DMS114 treated with DMSO at 0.1 percent for 48 hours (cell line): Measurements from ENCODE around the gene KCNQ1OT1.

ENCODE experiments used
- DNase-seq: peaks from one replicate; lab custom pipeline; 2025; ENCODE audit not compliant: unreplicated experiment; lab: John Stamatoyannopoulos, UW

KCNQ1OT1 gene

DNA sequence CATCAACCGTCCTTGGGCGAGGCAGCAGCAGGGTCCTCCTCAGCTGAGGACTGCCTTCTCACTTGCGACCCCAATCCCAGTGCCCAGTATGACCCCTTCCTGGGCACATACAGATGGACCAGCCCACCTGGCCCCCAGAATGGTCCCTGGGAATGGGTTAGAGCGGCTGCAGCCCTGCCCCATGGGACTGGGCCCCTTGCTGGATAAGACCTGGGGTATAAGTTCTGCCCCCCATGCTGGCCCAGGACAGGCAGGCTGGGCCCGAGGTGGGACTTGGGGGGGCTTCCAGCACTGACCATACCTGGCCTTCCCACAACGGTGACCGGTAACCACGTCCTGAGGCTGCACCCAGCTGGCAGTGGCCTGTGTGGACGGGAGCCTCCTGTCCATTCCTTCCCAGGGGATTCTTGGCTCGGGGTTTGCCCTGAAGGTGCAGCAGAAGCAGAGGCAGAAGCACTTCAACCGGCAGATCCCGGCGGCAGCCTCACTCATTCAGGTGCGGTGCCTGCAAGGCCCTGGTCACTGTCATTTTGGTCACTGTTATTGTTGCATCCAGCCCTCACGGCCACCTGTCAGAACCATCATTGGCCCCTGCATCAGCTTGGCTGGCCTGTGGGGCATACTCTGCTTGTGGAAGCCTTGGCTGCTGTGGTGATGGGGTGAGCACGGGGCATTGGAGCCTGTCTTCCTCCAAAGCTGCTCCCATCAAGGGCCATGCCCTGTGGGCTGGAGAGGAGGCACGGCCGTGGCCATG is 114.8 kb downstream of the KCNQ1OT1 start:
- DNase-seq = no peak

DNA sequence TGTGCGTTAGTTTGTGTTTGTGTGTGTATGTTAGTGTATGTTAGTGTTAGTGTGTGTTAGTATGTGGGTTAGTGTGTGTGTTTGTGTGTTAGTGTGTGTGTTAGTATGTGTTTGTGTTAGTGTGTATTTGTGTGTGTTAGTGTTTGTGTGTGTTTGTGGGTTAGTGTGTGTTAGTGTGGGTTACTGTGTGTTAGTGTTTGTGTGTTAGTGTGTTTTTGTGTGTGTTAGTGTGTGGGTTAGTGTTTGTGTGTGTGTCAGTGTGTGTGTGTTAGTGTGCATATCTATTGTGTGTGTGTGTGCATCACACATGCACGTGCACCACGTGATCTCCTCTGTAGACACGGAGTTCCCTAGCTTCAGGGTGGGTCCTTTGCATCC is 115.4 kb downstream of the KCNQ1OT1 start:
- DNase-seq = no peak

DNA sequence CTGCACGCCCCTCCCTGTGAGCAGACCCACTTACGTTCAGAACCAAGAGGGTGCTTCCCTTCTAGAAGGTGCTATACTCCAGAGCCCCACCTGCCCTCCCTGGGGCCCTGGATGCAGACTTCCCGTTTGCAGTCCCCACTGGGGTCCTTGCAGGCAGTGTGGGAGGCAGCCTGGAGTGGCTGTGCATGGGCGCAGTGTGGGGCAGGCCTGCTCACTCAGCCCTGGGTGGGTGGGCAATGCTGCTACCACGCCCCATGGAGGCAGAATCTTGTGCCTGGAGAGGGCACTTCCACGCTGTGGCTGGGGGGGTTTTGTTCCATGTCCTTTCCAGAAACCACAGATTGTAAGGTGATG is 116.2 kb downstream of the KCNQ1OT1 start:
- no peak for DNase-seq

DNA sequence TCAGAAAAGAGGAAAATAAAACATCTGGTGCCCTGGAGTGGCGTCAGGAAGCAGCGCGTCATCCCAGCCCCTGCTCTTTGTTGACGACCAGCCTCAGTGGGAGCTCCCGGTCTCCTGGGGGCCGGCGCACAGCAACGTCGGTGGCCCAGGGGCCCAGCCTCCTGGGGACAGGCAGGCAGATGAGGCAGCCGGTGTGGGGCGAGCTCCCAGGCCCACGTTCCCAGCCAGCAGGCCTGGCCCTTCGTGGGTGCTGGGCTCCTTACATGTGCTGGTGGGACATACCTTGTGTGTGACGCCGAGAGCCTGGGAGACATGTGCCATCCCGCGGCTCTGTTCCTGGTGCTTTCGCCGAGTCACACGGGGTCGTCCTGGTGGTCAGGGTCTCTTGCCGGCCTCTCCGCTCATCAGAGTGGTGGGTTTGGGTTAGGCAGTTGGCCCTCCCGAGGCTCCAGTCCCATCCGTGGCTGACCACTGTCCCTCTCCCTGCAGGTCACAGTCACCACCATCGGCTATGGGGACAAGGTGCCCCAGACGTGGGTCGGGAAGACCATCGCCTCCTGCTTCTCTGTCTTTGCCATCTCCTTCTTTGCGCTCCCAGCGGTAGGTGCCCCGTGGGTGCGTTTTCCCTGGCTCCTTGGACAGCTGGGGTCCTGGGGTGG is 116.7 kb downstream of the KCNQ1OT1 start:
- DNase-seq = no peak

DNA sequence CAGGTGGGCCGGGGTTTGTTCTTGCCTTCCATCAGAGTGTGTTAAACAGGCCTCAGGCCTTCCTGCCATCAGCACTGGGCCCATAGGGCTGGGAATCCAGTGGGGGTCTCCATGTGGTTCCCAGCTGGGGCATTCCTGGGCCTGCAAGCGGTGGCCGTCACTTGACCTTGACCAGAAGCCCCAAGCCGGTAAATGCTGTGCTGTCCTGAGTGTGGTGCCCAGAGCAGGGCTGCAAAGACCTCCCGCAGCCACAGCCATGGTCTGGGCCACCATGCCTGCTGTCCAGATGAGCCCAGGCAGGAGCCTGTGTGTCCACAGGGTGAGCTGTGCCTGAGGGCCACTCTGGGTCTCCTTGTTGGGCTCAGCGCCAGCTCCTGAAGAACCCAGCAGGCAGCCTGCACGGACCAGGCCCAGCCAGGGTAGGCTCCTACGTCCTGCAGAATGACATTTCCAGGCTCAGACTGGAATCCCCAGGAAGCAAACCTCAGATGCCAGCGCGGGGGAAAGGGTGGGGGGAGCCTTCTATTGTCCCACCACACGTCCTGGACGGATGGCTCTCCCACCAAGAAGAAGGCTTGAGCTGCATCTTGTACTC is 117.3 kb downstream of the KCNQ1OT1 start:
- no peak for DNase-seq

DNA sequence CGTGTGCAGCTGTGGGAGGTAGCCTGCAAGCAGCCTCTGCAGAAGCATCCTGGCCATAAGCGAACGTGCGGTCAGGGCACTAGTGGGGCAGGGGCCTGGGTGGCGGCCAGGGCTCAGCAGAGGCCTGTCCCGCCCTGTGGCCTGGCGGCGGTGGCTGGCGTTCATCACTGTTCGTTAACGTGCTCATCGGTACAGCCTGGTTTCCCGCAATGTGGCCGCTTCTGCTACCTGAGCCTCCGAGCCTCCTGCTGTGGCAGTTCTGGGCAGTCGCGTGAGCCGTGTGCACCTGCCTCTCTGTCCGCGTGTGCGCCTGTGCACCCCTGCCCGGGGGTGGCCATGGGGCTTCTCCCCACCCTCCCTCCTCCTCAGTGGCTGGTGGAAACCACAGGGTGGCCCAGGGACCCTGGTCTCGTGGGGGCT is 117.9 kb downstream of the KCNQ1OT1 start:
- DNase-seq = no peak

DNA sequence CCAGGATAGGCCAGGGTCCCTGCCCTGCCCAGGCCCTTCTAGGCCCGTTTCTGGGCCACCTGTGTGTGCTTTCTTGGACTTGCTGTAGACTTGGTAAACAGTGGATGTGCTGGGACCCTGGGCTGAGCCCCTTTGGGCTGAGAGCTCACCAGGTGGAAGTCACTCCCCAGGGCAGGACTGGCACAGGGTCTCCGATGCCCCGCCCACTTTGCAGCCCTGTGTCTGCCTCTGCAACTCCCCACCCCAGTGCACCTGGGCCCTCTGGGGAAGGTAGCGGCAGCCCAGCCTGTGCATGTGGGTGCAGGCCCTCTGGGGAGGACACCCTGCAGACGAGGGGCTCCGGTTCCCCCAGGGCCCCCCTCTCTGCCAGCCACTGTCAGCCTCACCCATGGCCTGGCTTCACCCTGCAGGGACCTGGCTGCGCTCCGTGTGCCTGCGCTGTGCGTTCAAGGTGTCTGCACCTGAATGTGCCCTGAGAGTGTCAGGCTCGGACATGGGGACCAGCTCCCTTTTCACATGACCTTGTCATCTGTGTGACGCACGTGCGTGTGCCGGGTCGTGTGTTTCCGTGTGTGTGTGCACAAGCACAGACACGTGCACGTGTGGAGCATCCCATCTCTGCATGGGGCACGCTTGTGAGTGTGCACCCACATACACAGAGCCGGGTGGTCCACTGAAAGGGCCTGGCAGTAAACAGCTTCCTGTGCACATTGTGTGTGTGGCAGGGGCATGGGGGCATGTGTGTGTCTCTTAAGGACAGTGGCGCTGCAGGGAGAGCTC is 118.5 kb downstream of the KCNQ1OT1 start:
- no peak for DNase-seq

DNA sequence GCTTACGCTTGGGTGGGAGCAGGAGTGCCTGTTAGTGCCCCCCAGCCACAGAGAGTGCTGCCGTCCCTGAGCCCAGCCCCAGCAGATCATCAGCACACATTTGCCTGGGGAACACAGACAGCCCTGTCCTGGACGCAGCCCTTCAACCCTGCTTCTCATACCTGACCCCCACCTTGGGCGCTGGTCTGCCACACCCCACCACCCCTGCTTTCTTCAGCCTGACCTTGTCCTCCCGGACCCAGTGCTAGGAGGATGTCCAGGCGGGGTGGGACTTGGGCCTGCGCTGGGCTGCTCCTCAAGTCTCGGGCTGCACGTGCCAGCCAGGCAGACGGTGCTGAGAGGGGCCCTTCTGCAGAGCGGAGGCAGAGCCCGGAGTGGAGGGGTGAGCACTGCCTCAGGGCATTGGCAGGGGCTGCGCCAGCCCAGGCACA is 119.2 kb downstream of the KCNQ1OT1 start:
- DNase-seq = no peak

DNA sequence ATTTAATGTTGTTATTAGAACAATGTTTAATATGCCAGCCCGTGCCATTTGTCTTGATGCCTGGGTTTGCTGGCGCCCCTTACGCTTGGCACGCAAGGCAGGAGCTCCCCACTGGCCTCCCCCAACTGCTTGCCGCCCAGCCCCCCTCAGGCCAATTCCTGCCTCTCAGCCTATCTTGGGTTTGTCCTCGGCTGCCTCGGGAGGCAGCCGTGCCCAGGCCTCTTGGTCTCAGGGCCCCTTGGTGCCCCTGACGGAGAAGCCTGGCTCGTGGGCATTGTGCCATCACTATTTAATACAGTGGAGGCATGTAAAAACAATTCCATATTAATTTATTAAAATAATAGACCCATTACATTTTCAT is 119.8 kb downstream of the KCNQ1OT1 start:
- no peak for DNase-seq

DNA sequence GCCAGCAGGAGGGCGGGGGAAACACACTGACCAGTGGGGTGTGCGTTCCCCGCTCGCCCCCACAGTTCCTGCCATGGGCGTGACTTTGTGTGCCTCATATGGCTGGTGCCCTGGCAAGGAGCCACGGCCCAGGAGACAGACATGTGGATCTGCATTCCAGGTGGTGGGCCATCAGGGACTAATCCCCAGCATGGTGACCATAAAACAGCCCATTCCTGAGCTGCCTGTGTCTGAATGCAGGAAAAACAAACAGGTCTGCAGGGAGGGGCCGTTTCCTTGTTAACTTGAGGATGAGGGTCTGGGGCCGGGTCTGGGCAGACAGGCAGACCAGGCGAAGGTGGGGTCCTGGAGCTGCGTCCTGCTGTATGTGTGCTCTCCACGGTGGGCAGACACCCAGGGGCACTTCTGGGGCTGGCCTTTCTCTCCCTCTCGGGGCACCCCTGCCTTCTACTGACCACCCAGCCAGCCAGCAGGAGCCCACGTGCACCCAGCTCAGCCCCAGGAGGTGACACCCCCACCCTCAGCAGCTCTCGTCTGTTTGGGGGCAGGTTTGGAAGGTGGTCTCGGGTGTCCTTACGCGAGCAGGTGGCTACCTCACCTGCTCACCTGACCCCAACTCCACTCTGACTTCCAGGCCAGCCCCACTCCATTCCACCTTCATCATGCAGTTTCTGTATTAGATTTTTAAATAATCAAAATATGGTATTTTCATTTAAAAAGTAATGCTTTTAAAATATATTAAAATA is 120.3 kb downstream of the KCNQ1OT1 start:
- no peak for DNase-seq

DNA sequence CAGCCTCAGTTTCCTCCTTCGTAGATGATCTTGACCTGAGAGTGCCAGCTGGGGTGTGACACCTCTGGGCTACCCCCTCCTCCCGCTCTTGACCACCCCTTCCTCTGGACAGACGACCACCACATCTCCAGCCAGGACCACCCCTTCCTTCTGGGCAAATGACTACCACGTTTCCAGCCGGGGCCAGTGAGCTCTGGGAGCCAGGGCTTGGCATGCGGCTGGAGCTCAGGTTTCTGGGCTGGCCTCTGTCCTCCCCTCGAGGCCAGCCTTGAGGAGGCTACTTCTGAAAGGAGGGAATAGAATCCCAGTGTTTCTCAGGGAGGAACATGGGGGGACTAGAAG is 120.9 kb downstream of the KCNQ1OT1 start:
- no peak for DNase-seq

DNA sequence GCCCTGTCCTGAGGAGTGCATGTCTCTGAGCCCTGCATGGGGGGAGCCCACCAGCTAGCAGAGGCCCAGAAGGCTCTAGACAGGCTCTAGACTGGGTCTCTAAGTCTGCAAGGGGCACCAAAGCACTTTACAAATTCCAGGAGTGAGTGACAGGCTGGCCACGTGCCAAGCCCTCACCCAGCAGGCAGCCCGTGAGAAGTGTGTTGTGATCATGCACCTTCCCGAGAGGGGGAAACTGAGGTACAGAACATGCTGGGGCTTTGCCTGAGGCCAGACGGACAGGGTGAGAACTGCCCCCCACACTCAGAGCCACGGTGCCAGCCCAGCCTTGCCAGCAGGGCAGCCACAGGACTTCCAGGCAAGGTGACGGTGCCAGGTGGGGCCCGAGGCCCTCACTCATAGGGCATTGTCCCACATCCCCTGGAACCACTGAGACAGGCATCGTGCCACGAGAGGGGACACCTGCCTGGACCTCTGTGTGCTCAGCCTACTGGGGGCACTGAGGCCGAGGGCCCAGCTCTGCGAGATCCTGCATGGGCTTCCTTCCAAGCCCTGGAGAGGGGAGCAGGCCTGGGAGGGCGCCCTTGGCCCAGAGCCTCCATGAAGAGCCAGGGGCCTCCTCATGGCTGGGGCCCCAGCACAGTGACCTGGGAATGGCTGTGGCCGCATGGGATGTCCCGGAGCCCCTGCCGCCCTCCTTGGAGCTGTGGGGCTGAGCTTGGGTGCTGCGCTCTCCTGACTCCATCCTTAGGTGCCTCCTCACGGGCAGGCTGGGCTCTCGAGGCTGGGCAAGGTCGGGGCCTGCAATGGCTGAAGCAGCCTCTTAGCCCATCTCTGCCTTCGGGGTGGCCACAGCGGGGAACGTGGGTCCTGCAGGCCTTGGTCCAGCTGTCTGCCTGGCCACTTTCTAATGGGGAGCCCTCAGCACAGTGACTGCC is 121.5 kb downstream of the KCNQ1OT1 start:
- DNase-seq = no peak

DNA sequence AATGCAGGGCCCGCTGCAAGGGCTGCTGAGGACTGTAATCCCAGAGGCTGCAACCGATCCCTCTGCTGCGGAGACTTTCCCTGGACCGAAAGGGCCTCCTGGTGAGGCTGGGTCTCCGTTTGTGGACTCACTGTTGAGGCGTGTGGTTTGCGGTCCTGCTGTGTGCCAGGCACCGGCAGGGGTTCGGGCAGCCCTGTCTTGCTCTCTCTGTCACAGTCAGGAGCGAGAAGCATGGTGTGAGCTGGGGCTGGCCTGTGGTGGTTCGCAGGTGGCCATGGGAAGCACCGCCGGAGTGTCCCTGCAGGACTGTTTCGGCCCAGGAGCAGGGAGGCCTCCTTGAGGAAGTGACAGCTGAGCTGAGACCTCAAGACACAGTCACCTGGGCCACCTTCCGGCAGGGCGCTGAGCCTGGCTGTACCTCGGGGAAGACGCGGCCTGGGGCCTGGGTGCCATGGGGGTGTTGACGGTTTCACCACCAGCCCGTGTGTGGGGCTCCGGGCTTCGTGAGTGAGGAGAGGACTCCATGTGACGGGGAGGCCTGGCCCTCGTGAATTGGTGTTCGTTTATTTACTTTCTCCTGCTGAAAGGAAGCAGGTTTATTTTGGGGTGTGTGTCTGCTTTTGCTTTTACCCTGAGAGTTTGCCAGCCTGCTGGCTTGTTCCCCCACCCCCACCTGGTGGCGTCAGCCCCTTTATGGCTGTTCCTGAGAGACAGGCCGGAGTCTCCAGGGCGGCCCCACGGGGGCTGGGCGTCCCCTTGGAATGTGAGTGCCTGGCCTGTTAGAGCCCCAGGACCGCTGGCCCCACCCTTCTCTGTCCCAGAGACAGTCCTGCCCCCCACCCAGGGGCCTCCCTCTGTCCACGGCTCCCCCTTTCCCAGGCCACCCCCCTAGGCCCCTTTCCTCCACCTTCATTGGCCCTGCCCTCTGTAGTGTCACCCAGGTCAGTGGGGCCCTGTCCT is 122.5 kb downstream of the KCNQ1OT1 start:
- no peak for DNase-seq

DNA sequence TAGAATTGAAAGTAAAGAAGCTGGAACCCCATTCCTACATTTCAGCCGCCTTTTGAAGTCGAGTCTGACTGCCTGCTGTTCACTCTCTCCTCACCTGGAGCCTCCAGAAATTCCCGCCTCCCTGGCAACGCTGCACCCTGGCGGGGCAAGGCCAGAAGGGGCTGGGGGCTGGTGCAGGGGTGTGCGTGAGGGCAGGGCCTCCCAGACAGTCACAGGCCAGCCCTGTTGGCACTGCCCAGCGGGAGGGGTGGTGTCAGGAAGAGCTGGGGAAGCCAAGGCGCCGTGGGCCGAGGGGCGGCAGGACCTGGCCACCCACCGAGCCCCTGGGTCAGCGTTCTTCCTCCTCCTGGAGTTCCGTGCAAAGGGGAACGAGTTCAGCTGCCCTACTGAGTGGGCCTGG is 123.2 kb downstream of the KCNQ1OT1 start:
- no peak for DNase-seq

DNA sequence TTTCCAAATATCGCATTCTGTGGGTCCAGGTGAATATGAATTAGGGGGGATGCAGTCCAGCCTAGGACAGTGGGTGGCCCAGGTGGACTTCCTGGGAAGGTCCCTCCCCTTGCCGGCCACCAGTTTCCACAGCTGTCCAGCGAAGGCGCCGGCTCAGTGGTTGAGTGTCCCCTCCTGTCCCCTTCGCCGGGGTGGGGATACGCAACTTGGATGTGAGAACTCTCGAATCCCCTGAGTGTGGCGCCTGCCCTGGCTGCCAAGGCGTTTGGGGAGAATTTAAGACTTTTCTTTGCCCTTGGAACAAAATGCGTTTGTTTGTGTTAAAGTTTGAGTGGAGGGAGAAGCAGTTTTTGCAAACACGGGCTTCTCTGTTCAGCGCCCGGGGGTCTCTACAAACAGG is 123.7 kb downstream of the KCNQ1OT1 start:
- no peak for DNase-seq

DNA sequence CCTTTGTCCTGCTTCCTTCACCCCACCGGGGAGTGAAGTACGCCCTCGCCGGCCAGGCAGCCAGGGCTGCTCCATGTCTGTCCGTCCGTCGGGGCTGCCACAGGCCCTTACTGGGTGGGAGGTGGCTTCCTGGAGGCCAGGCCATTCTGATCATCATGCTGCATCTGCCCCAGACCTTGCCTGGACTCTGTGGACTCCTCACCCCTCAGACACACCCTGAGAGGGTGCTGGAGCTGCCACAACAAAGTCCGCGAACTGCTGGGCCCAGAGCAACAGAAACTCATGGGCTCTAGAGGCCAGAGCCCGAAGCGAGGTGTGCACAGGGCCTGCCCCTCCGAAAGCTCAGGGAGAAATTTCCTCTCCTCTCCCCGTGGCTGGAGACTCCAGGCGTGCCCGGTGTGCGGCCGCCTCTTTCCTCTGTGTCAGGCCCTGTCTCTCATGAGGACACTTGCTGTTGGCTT is 124.2 kb downstream of the KCNQ1OT1 start:
- DNase-seq = no peak

DNA sequence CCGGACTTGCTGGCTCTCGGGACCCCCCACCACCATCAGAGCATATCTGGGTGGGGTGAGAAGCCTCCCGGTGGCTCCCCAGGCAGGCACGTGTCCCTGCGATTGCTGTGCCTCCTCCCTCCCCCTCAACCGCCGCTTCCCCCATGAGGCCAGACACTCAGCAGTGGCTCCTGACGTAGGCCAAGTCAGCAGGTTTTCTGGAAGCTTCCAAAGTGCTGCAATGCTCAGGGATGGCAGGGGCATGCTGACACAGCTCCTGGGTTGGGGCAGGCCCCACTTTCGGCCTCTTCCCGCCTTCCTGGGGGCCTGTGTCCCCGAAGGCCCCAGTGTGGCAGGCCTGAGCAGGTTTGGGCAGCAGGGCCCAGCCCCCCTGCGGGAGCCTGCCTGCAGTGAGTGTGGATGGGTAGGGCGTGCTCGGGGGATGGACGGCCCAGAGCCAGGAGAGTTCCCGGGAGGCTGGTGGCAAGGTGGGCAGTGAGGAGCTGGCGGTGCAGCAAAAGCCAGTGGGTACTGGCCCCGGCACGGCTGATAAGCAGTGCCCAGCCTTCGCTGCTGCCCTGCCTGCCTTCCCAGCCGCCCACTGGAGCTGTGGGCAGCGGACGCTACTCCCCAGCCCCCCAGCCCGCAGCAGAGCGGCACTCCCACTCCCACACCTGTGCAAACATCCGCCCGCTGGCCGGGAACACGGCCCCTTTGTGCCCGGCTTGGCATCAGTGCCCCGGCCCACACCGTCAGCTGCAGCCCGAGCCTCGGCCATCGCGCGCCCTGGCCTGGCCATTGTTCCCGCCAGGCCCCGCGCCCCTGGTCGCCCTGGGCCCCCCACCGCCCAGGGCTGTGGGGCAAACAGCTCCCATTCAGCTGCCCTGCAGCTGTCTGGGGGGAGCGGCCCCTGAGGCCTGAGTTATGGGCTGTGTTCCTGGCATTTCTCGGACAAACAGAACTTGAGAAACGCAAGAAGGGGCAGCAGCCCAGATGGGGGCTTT is 125.0 kb downstream of the KCNQ1OT1 start:
- DNase-seq = no peak
